Activated CD4-positive, CD25-positive, alpha-beta regulatory T cell treated with anti-CD3 and anti-CD28 coated beads, Interleukin-2, amount 50 U/mL, for 72 hours (primary cell): ENCODE results near the gene MARCOL.

ENCODE experiments used
- DNase-seq: peaks from one replicate; pipeline ENCODE4 v3.0.0; 2021

MARCOL gene

GRCh38 chr5:148238418-148238794, at the start of gene MARCOL:
Gene MARCOL, plus strand, starts transcription at chr5:148238525. Its CDS starts 73 bp downstream, at chr5:148238598.
- no peak for DNase-seq

GRCh38 chr5:148191010-148191409, 47.3 kb upstream of the MARCOL start:
- no peak for DNase-seq

- no peak for DNase-seq
These were observed 45.1 kb upstream of the MARCOL start for GRCh38 chr5:148193202-148193601.

GRCh38 chr5:148201151-148201550, 37.2 kb upstream of the MARCOL start:
- DNase-seq, result no peak

GRCh38 chr5:148202531-148203203, 35.7 kb upstream of the MARCOL start, which contains the start of gene SPINK6:
Gene SPINK6, plus strand, starts transcription at chr5:148203042. Its CDS starts 55 bp downstream, at chr5:148203097.
- no peak for DNase-seq

GRCh38 chr5:148205044-148205806, 33.1 kb upstream of the MARCOL start:
- DNase-seq, result no peak

- DNase-seq, result no peak
These were observed 32.5 kb upstream of the MARCOL start for GRCh38 chr5:148205865-148206264.

GRCh38 chr5:148206620-148207019, 31.7 kb upstream of the MARCOL start:
- DNase-seq, result no peak

- no peak for DNase-seq
These were observed 30.1 kb upstream of the MARCOL start for GRCh38 chr5:148208226-148208625.

- no peak for DNase-seq
These were observed 29.1 kb upstream of the MARCOL start for GRCh38 chr5:148209151-148209770.

GRCh38 chr5:148214665-148215185, 23.6 kb upstream of the MARCOL start:
- DNase-seq, result no peak

- DNase-seq, result no peak
These were observed 16.8 kb upstream of the MARCOL start for GRCh38 chr5:148221508-148221907.

GRCh38 chr5:148224117-148224742, 14.1 kb upstream of the MARCOL start:
- DNase-seq, result no peak

GRCh38 chr5:148228392-148228984, 9.8 kb upstream of the MARCOL start:
- DNase-seq, result no peak

- no peak for DNase-seq
These were observed 8.5 kb upstream of the MARCOL start for GRCh38 chr5:148229840-148230239.

GRCh38 chr5:148230240-148230639, 8.1 kb upstream of the MARCOL start:
- DNase-seq, result no peak

- no peak for DNase-seq
These were observed 424 bp upstream of the MARCOL start for GRCh38 chr5:148237785-148238417.

- no peak for DNase-seq
These were observed 10.6 kb downstream of the MARCOL start for GRCh38 chr5:148248894-148249293.

GRCh38 chr5:148255456-148255855, 17.1 kb downstream of the MARCOL start:
- DNase-seq, result no peak

- no peak for DNase-seq
These were observed 21.0 kb downstream of the MARCOL start for GRCh38 chr5:148259288-148259687.

- no peak for DNase-seq
These were observed 22.9 kb downstream of the MARCOL start for GRCh38 chr5:148261221-148261620.

- DNase-seq, result no peak
These were observed 29.6 kb downstream of the MARCOL start for GRCh38 chr5:148267962-148268361.
